ENCODE data around the gene KLHL40. TPM values are rescaled to one million over a fixed set of nuclear protein-coding genes. Genes with fewer than 3 reads are reported as not detected.

The KLHL40 gene, protein sequence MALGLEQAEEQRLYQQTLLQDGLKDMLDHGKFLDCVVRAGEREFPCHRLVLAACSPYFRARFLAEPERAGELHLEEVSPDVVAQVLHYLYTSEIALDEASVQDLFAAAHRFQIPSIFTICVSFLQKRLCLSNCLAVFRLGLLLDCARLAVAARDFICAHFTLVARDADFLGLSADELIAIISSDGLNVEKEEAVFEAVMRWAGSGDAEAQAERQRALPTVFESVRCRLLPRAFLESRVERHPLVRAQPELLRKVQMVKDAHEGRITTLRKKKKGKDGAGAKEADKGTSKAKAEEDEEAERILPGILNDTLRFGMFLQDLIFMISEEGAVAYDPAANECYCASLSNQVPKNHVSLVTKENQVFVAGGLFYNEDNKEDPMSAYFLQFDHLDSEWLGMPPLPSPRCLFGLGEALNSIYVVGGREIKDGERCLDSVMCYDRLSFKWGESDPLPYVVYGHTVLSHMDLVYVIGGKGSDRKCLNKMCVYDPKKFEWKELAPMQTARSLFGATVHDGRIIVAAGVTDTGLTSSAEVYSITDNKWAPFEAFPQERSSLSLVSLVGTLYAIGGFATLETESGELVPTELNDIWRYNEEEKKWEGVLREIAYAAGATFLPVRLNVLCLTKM
- not detected in 2 replicates for total RNA-seq

DNA sequence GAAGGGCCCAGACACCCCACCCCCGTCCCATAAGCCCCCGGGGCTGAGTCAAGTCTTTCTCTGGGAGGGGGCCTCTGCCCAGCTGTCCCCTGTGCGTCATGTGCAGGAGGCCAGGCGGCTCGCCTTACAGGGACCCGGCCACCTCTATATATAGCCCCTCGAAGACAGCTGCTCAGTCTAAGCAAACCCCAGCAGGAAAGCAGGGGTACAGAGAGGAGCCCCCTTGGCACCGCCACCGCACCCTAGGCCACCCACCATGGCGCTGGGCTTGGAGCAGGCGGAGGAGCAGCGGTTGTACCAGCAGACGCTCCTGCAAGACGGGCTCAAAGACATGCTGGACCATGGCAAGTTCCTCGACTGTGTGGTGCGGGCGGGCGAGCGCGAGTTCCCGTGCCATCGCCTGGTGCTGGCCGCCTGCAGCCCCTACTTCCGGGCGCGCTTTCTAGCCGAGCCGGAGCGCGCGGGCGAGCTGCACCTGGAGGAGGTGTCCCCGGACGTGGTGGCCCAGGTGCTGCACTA, at the start of gene KLHL40:
TSS of gene KLHL40 (plus strand) at position 175 of the 519 bp plus-strand sequence. CDS start at position 257, 82 bp downstream.
- peak within 1 kb of the TSS; percentile 25 for H3K4me3 Mint-ChIP-seq
- H3K36me3 Mint-ChIP-seq (ENCODE audit: low read depth) = no peaks in the 10 kb centered on the region
- intact Hi-C loops (cut with micrococcal nuclease) = no loop called here

DNA sequence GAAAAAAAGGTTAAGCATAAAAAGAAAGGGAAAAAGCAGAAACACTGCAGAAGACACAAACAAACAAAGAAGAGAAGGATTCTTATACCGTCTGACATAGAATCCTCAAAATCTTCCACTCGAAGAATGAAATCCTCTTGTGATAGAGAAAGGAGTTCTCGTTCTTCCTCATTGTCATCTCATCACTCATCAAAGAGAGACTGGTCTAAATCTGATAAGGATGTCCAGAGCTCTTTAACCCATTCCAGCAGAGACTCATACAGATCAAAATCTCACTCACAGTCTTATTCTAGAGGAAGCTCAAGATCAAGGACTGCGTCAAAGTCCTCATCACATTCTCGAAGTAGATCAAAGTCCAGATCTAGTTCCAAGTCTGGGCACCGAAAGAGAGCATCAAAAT, 48.3 kb upstream of the KLHL40 start:
- H3K4me1 Mint-ChIP-seq = peaks cover 14% of the 10 kb centered on the region
- intact Hi-C loops (cut with micrococcal nuclease) = no loop called here
- peaks cover 29% of the 10 kb centered on the region for H3K36me3 Mint-ChIP-seq (ENCODE audit: low read depth)
- no peaks in the 10 kb centered on the region for H3K9me3 Mint-ChIP-seq
- H3K27me3 Mint-ChIP-seq = no peaks in the 10 kb centered on the region
- H3K4me3 Mint-ChIP-seq = no peak overlapping the region
- H3K27ac Mint-ChIP-seq = no peak overlapping the region
- DNase-seq = no peak

More for the DNA sequence above, at the start of gene KLHL40:
- H3K27ac Mint-ChIP-seq = no peak within 1 kb of the TSS
- H3K4me1 Mint-ChIP-seq = peaks cover 2% of the 10 kb centered on the region
- H3K27me3 Mint-ChIP-seq = peaks cover 13% of the 10 kb centered on the region
- no peaks in the 10 kb centered on the region for H3K9me3 Mint-ChIP-seq
- no peak for DNase-seq

DNA sequence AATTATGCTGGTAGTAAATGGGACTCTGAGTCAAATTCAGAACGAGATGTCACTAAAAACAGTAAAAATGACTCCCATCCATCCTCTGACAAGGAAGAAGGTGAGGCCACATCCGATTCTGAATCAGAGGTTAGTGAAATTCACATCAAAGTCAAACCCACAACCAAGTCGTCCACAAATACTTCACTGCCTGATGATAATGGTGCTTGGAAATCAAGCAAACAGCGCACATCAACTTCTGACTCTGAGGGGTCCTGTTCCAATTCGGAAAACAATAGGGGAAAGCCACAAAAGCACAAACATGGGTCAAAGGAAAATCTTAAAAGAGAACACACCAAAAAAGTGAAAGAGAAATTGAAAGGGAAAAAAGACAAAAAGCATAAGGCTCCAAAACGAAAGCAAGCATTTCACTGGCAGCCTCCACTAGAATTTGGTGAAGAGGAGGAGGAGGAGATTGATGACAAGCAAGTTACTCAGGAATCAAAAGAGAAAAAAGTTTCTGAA, 46.9 kb upstream of the KLHL40 start:
- Mint-ChIP-seq H3K27me3 (no peaks in the 10 kb centered on the region), H3K36me3 (ENCODE audit: low read depth) (peaks cover 35% of the 10 kb centered on the region), H3K4me3 (no peak overlapping the region), H3K4me1 (peaks cover 17% of the 10 kb centered on the region), H3K9me3 (no peaks in the 10 kb centered on the region), H3K27ac (no peak overlapping the region)
- peak; percentile 89 for DNase-seq
- intact Hi-C loops (cut with micrococcal nuclease) = loop anchor here (1.0 to 2.0 kb wide), 5 partner anchors 14 to 242 kb away; partner anchors contain the start of genes NKTR and ZBTB47

DNA sequence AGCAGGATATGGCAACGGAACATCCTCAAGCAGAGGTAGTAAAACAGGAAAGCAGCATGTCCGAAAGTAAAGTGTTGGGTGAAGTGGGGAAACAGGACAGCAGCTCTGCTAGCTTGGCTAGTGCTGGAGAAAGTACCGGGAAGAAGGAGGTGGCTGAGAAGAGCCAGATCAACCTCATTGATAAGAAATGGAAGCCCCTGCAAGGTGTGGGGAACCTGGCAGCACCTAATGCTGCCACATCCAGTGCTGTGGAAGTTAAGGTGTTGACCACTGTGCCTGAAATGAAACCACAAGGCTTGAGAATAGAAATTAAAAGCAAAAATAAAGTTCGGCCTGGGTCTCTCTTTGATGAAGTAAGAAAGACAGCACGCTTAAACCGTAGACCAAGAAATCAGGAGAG, 46.1 kb upstream of the KLHL40 start:
- peaks cover 15% of the 10 kb centered on the region for H3K4me1 Mint-ChIP-seq
- intact Hi-C loops (cut with micrococcal nuclease) = loop anchor here (2.0 kb wide), 2 partner anchors 14 to 242 kb away; partner anchors contain the start of gene ZBTB47
- H3K4me3 Mint-ChIP-seq = no peak overlapping the region
- no peak overlapping the region for H3K27ac Mint-ChIP-seq
- no peaks in the 10 kb centered on the region for H3K27me3 Mint-ChIP-seq
- DNase-seq = peak; percentile 60
- H3K9me3 Mint-ChIP-seq = no peaks in the 10 kb centered on the region
- peaks cover 35% of the 10 kb centered on the region for H3K36me3 Mint-ChIP-seq (ENCODE audit: low read depth)

DNA sequence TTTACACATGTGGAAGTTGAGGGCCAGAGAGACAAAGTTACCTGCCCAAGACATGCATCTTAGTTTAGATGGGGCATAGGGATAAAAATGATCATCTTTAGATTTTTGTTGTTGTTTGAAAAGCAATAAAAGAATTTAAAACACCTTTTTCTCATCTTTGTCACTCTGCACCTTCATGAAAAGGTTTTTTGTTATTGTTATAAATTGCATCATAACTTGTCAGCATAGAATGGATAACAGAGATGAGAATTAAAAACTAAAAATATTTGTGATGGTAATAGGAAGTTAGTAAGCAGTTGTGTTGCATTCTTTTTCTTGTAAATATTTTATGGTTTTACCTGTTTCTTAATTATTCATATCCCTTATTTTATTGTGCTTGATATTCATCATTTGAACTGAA, 45.2 kb upstream of the KLHL40 start:
- intact Hi-C loops (cut with micrococcal nuclease) = loop anchor here (5.0 kb wide), 1 partner anchor 107 kb away; no protein-coding TSS in a partner anchor
- H3K27me3 Mint-ChIP-seq = no peaks in the 10 kb centered on the region
- DNase-seq = no peak
- H3K27ac Mint-ChIP-seq = peak overlapping the region; percentile 67
- peaks cover 40% of the 10 kb centered on the region for H3K36me3 Mint-ChIP-seq (ENCODE audit: low read depth)
- no peak overlapping the region for H3K4me3 Mint-ChIP-seq
- H3K4me1 Mint-ChIP-seq = peaks cover 15% of the 10 kb centered on the region
- no peaks in the 10 kb centered on the region for H3K9me3 Mint-ChIP-seq

DNA sequence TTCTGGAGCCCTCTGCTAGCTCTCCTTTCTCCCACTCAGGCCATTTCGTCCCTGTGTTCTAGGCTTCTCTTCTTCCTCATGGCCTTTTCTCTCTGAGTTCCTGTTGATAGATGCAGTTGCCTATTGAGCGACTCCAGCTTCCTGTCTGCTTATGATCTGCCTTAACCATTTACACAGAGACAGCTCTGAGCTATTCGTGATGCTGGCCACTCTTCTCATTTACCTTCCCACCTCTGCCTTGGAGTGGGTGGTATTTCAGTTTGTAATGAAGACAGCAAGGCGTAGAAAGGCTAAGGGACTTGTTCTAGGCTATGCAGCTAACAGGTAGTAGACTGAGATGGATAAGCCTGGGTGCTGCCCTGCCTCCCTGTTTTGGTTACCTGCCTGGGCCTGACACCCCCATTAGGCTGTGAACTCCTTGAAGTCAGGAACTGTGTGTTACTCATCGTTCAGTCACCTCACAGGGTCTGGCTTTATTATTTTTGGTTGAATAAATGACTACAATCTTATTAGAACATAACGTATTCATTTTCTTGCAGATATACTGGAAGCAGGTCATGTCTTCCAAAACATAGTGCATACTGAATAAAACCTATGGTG, 44.5 kb upstream of the KLHL40 start:
- peak overlapping the region; percentile 67 for H3K27ac Mint-ChIP-seq

DNA sequence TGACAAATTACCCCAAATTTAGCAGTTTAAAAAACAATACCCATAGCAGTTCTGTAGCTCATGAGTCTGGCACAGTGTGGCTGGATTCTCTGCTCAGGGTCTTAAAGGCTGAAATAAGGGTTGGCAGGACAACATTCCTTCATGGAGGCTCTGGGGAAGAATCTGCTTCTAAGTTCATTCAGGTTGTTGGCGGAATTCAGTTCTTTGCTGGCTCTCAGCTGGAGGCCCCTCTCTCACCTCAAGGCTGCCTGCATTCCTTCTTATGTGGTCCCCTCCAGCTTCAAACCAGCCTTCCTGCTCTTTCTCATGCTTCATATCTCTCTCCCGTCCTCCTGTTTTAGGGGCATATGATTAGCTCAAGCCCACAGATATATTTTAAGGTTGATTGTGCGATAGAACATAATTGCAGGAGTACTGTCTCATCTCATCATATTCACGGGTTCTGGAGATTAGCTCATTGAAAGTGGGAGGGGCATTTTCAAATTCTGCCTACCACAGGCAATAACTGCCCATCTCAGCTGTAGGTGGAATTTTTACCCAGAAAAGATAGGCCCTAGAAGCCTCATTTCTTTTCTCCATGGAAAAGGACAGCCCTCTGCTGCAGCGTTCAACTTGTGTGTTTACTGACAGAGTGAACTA, 37.4 kb upstream of the KLHL40 start:
- Mint-ChIP-seq H3K9me3 (no peaks in the 10 kb centered on the region), H3K27me3 (no peaks in the 10 kb centered on the region), H3K36me3 (ENCODE audit: low read depth) (peaks cover 41% of the 10 kb centered on the region), H3K4me1 (peaks cover 19% of the 10 kb centered on the region), H3K27ac (peak overlapping the region; percentile 55), H3K4me3 (no peak overlapping the region)
- peak; percentile 46 for DNase-seq
- intact Hi-C loops (cut with micrococcal nuclease) = no loop called here

More for the DNA sequence above, 44.5 kb upstream of the KLHL40 start:
- intact Hi-C loops (cut with micrococcal nuclease) = loop anchor here (5.0 kb wide), 1 partner anchor 106 kb away; no protein-coding TSS in a partner anchor
- Mint-ChIP-seq H3K4me1 (peaks cover 13% of the 10 kb centered on the region), H3K9me3 (no peaks in the 10 kb centered on the region), H3K36me3 (ENCODE audit: low read depth) (peaks cover 38% of the 10 kb centered on the region), H3K4me3 (peak overlapping the region; percentile 76), H3K27me3 (no peaks in the 10 kb centered on the region)
- peak; percentile 55 for DNase-seq

DNA sequence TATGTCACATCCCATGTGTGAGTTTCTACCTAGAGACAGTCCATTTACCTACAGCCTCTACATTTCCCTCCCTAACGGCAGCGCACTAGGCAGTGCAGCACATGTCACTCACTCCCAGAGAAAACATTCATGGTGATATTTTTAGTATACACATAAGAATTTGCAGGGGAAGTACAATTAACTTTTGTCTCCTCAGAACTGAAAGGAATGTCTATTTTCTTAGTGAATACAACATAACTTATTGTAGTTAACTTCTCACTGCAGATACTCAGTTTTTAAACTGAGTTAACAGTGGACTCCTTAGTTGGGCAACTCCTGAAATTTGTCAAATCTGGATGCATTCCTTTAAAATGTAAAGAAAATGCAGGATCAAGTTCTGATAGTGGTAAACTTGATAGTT, 36.3 kb upstream of the KLHL40 start:
- H3K27ac Mint-ChIP-seq = no peak overlapping the region
- H3K4me1 Mint-ChIP-seq = peaks cover 26% of the 10 kb centered on the region
- peaks cover 2% of the 10 kb centered on the region for H3K27me3 Mint-ChIP-seq

DNA sequence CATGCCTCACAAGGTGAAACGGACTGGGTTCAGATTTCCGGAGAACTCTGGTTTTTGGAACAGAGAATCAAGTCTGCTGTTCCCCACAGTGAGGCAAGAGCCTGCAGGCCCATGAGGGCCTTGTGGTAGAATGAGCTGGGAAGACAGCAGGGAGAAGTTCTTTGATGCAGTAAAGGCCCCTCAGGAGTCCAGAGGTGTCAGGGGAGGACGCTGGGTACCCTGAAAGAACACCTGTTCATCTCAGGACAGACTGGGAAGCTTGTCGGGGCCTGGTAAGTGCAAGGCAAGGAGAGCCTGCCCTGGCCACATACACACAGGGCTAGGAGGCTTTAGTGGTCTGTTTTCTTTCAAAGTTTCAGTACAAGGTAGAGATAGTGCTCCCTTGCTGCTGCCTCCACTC, 35.6 kb upstream of the KLHL40 start:
- no peak overlapping the region for H3K27ac Mint-ChIP-seq
- intact Hi-C loops (cut with micrococcal nuclease) = no loop called here

More for the DNA sequence above, 36.3 kb upstream of the KLHL40 start:
- intact Hi-C loops (cut with micrococcal nuclease) = no loop called here
- Mint-ChIP-seq H3K4me3 (no peak overlapping the region), H3K36me3 (ENCODE audit: low read depth) (peaks cover 31% of the 10 kb centered on the region), H3K9me3 (no peaks in the 10 kb centered on the region)
- DNase-seq = no peak

DNA sequence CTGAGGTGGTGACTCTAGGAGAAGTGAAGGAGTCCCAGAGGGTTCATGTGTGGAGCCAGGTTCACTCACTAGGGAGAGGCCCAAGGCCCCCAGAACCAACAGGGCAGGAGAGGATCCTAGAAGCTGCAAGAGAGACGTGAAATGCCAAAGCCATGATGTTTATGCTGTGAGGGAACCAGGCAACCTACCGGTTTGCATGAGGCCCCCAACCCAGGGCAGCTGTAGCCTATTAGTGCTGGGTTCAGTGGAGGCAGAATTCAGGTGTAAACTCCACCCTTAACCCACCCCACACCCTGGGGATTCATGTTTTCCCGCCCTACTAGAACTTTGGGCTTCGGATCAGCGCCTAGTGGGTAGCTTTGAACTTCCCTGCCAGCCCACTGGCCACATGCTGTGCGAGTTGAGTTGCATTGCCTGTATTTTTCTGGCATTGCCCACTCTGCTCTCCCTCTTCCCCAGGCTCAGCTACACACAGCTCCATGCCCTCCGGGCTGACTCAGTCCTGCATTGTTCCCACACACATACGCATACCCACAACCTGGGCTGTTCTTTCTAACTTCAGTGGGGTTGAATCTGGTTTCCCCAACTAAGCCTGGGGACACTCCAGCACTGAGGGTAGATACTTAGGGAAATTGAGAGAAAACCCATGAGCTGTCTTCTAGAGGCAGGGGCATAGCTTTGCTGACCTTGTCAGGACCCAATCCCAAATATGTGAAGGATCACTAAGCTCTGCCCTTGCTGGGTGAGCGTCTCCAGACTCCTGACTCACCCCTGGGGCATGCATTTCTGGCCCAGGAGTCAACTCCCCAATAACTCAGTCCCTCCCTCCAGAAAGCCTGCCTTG, 33.9 kb upstream of the KLHL40 start:
- DNase-seq = no peak
- peak overlapping the region; percentile 16 for H3K27ac Mint-ChIP-seq

More for the DNA sequence above, 35.6 kb upstream of the KLHL40 start:
- no peak for DNase-seq
- Mint-ChIP-seq H3K36me3 (ENCODE audit: low read depth) (peaks cover 26% of the 10 kb centered on the region), H3K4me1 (peaks cover 24% of the 10 kb centered on the region), H3K4me3 (no peak overlapping the region), H3K27me3 (peaks cover 2% of the 10 kb centered on the region), H3K9me3 (no peaks in the 10 kb centered on the region)

DNA sequence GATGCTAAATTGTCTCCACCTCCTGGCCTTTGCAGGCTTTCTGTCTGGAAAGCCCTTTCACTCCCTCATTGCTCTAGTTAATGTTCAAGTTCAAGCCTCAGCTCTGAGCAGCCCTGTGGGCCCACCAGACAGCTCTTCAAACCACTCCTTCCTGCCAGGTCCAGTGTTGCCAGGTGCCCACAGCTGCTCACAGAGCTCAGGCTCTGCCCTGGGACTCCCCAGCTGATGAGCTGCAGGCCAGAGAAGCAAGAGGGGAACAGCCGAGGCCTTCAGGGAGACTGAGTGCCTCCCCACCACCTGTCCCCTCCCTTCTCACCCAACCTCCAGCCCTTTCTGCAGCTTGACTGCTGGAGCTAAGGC, 33.1 kb upstream of the KLHL40 start:
- Mint-ChIP-seq H3K4me1 (peaks cover 20% of the 10 kb centered on the region), H3K27ac (peak overlapping the region; percentile 16), H3K9me3 (no peaks in the 10 kb centered on the region), H3K4me3 (peak overlapping the region; percentile 22), H3K36me3 (ENCODE audit: low read depth) (peaks cover 14% of the 10 kb centered on the region), H3K27me3 (peaks cover 5% of the 10 kb centered on the region)
- DNase-seq = no peak
- intact Hi-C loops (cut with micrococcal nuclease) = loop anchor here (2.0 kb wide), 1 partner anchor 13 kb away; no protein-coding TSS in a partner anchor

More for the DNA sequence above, 33.9 kb upstream of the KLHL40 start:
- H3K9me3 Mint-ChIP-seq = no peaks in the 10 kb centered on the region
- H3K4me3 Mint-ChIP-seq = peak overlapping the region; percentile 22
- H3K36me3 Mint-ChIP-seq (ENCODE audit: low read depth) = peaks cover 20% of the 10 kb centered on the region
- H3K4me1 Mint-ChIP-seq = peaks cover 26% of the 10 kb centered on the region
- intact Hi-C loops (cut with micrococcal nuclease) = loop anchor here (2.0 kb wide), 1 partner anchor 13 kb away; no protein-coding TSS in a partner anchor
- peaks cover 5% of the 10 kb centered on the region for H3K27me3 Mint-ChIP-seq

DNA sequence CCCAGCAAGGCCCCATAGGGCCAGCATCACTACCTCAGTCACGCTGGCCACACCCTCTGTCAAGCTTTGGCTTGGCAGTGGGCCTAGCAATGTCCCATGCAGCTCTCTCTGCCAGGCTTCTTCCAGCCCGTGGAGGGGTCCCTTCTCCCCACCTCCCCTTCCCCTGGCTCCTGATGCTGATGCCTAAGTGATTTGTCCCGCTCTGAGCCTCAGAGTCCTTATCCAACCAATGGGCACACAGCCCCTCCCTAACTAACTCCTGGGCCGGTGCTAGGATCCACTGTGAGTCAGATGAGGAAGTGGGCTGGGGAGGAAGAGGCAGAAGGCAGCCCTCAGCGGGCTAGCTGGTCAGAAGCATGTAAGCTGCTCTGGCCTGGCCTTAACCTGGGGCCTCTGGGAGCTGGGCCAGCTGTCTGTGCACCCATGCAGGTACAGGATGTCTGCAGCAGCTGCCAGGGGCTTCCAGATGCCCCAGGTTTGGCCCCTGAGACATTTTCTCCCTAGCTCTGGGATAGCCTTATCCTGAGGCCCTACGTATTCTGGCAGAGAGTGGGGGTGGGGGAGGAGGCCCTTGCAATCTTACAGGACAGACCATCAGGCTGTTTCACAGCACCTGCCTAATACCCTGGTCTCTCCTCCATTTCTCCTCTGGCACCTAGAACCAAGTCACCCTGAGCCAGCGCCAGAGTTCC, 32.6 kb upstream of the KLHL40 start:
- Mint-ChIP-seq H3K9me3 (no peaks in the 10 kb centered on the region), H3K27ac (peak overlapping the region; percentile 38), H3K4me3 (peak overlapping the region; percentile 87), H3K4me1 (peaks cover 19% of the 10 kb centered on the region), H3K36me3 (ENCODE audit: low read depth) (peaks cover 12% of the 10 kb centered on the region), H3K27me3 (peaks cover 5% of the 10 kb centered on the region)
- intact Hi-C loops (cut with micrococcal nuclease) = loop anchor here (2.0 kb wide), 1 partner anchor 14 kb away; no protein-coding TSS in a partner anchor
- no peak for DNase-seq
